ENCODE measurements around the gene MTFMT. TPM values are rescaled to one million over a fixed set of nuclear protein-coding genes. Genes with fewer than 3 reads are reported as not detected.

Gene MTFMT
- total and polyA plus RNA-seq, 2 of the 13 experiments (the other 11 are each of a cell fraction or from before 2014, with no cell fraction given): 9.9 to 23.2 TPM

DNA sequence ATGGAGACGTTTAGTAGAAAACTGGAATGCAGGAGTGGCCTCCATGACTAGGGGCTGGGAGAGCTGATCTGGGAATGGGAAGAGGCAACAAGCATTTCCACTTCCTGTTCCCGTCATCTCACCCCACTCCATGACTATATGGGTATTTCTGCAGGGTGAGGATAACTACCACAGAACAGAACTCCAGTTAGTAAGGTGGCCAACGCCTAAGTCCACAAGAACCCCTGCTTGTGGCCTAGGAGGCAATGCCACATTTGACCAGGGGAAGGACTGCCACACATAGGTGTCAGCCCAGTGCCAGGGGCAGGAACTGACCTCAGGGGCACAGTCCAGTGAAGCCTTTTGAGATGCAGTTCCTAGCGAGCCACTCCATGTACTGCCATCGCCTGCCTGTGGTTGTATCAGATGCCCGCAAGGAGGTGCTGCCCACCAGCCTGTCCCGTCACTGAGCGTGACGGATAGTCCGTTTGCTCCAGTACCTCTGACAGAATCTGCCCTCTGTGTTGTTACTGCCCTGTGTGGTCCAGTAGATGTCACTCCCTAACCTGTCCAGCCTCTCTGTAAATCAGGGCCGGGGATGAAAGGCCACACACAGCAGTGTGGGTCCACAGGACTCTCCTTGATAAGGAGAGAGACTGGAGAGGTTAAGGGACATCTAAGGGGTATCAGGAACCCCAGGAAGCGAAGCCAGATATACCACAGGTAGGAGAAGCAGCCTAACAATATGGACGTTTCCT, 3.5 kb upstream of the MTFMT start (continued):
- TF ChIP-seq HDAC1 (CRISPR knock-in tag; IDR thresholded peaks at IDR 0.05) (peak; percentile 72), CCAR2 (optimal IDR thresholded peaks at IDR 0.05; ENCODE audit: low read depth, low read length) (no peak), ZNF891 (CRISPR knock-in tag; IDR thresholded peaks at IDR 0.05) (no peak), ZNF460 (CRISPR knock-in tag; IDR thresholded peaks at IDR 0.05; ENCODE audit: borderline replicate concordance) (no peak), KLF11 (CRISPR knock-in tag; IDR thresholded peaks at IDR 0.05) (peak; percentile 25; the same call in 1 of the 2 replicates), MEIS1 (CRISPR knock-in tag; IDR thresholded peaks at IDR 0.05; ENCODE audit: borderline replicate concordance) (peak; percentile 45; the same call in 1 of the 2 replicates), POLR2A (IDR thresholded peaks at IDR 0.05; ENCODE audit: insufficient read depth in 1 of 2, low read depth in 2 of 2, low read length in 2 of 2) (peak in 1 of 2 experiments; percentile 52; a peak in 1 of 4 replicates), ARNTL (CRISPR knock-in tag; IDR thresholded peaks at IDR 0.05) (peak; percentile 11; the same call in 1 of the 2 replicates), GFI1 (CRISPR knock-in tag; IDR thresholded peaks at IDR 0.05; ENCODE audit: borderline replicate concordance) (peak; percentile 96), DMAP1 (CRISPR knock-in tag; IDR thresholded peaks at IDR 0.05) (peak; percentile 58; the same call in 1 of the 2 replicates), ZNF629 (CRISPR knock-in tag; conservative IDR thresholded peaks at IDR 0.05) (no peak), ZSCAN31 (CRISPR knock-in tag; IDR thresholded peaks at IDR 0.05; ENCODE audit: low read depth) (peak; percentile 83), ZNF280D (CRISPR knock-in tag; IDR thresholded peaks at IDR 0.05) (0 out of 2 replicates have a peak, but pooled peaks have one; percentile 60), TGIF2 (CRISPR knock-in tag; IDR thresholded peaks at IDR 0.05) (peak; percentile 96), TP53 (CRISPR knock-in tag; conservative IDR thresholded peaks at IDR 0.05) (0 out of 2 replicates have a peak, but pooled peaks have one; percentile 25), ARID4A (CRISPR knock-in tag; IDR thresholded peaks at IDR 0.05; ENCODE audit: borderline replicate concordance) (peak; percentile 53; the same call in 1 of the 2 replicates)
- TF ChIP-seq, protein P1, sequence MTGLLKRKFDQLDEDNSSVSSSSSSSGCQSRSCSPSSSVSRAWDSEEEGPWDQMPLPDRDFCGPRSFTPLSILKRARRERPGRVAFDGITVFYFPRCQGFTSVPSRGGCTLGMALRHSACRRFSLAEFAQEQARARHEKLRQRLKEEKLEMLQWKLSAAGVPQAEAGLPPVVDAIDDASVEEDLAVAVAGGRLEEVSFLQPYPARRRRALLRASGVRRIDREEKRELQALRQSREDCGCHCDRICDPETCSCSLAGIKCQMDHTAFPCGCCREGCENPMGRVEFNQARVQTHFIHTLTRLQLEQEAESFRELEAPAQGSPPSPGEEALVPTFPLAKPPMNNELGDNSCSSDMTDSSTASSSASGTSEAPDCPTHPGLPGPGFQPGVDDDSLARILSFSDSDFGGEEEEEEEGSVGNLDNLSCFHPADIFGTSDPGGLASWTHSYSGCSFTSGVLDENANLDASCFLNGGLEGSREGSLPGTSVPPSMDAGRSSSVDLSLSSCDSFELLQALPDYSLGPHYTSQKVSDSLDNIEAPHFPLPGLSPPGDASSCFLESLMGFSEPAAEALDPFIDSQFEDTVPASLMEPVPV (CRISPR knock-in tag; IDR thresholded peaks at IDR 0.05): 0 out of 2 replicates have a peak, but pooled peaks have one; percentile 29
- TF ChIP-seq, protein P2, sequence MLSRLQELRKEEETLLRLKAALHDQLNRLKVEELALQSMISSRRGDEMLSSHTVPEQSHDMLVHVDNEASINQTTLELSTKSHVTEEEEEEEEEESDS (CRISPR knock-in tag; IDR thresholded peaks at IDR 0.05; ENCODE audit: borderline replicate concordance): 0 out of 2 replicates have a peak, but pooled peaks have one; percentile 43
- TF ChIP-seq, protein P3, sequence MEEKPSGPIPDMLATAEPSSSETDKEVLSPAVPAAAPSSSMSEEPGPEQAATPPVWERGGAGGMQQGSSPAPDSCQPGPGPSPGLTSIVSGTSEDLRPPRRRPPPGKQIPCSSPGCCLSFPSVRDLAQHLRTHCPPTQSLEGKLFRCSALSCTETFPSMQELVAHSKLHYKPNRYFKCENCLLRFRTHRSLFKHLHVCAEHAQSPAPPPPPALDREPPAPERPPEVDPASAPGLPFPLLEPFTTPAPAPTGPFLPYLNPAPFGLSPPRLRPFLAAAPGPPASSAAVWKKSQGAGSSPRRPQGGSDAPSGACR (CRISPR knock-in tag; IDR thresholded peaks at IDR 0.05): 0 out of 2 replicates have a peak, but pooled peaks have one; percentile 7
